Stimulated activated naive CD8-positive, alpha-beta T cell treated with anti-CD3 and anti-CD28 coated beads, Interleukin-15, Interleukin-2, amounts not matched to agents 100 ng/mL and 50 ng/mL, for 24 hours (primary cell): ENCODE data around the gene PIN1.
A peak's percentile ranks its signal among the peaks of the same experiment; 100 is the strongest.

ENCODE experiments used
- H3K27ac Mint-ChIP-seq: one replicate; pipeline ENCODE4 v1.8.0; 2021; ENCODE audit warnings: mild to moderate bottlenecking, mixed read lengths
- H3K27me3 Mint-ChIP-seq: one replicate; pipeline ENCODE4 v1.8.0; 2021; ENCODE audit warnings: mixed read lengths
- H3K36me3 Mint-ChIP-seq: one replicate; pipeline ENCODE4 v1.8.0; 2021; ENCODE audit warnings: low read depth, mixed read lengths
- H3K4me1 Mint-ChIP-seq: one replicate; pipeline ENCODE4 v1.8.0; 2021; ENCODE audit warnings: low read depth, mixed read lengths
- H3K4me3 Mint-ChIP-seq: one replicate; pipeline ENCODE4 v1.8.0; 2021; ENCODE audit warnings: mild to moderate bottlenecking, mixed read lengths
- H3K9me3 Mint-ChIP-seq: one replicate; pipeline ENCODE4 v1.8.0; 2021; ENCODE audit warnings: mixed read lengths

Gene PIN1

DNA sequence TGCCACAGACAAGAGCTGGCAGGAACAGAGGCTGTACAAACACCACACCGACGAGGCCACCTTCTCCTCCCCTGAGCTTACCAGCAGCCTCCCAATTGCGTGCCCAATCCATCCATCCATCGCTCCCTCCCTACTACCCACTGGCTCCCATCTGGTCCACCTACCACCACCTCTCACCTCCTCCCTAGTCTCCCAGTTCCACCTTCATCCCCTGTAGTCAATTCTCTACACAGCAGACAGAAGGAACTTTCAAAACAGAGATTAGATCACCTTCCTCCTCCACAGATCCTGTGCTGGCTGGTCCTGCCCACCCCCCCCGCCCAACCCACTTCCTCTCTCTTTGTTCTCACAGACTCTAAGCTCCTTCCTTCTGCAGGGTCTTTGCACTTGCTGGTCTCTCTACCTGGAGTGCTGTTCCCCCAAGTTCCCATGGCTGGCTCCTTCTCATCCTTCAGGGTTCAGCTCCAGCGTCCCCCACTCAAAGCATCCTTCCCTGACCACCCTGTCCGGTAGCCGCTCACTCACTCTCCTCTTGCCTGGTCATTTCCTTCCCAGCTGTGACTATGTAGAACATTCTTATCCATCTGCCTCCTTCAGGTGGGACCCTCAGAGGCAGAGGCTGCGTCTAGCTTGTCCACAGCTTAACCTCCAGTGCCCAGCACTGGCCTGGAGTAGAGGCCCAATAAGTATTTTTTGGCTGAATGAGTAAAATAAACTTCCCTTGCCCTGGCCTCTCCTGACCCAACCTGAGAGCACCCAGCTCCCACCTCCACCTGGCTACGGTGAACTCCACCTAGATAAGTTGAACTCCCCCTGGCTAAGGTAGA lies 23.0 kb downstream of the PIN1 start:
- no peaks in the 10 kb centered on the region for H3K9me3 Mint-ChIP-seq
- H3K36me3 Mint-ChIP-seq, result peaks cover 5% of the 10 kb centered on the region
- H3K27me3 Mint-ChIP-seq, result no peaks in the 10 kb centered on the region
- peak overlapping the region; percentile 81 for H3K27ac Mint-ChIP-seq
- H3K4me1 Mint-ChIP-seq, result peaks cover 61% of the 10 kb centered on the region
- peak overlapping the region; percentile 47 for H3K4me3 Mint-ChIP-seq

DNA sequence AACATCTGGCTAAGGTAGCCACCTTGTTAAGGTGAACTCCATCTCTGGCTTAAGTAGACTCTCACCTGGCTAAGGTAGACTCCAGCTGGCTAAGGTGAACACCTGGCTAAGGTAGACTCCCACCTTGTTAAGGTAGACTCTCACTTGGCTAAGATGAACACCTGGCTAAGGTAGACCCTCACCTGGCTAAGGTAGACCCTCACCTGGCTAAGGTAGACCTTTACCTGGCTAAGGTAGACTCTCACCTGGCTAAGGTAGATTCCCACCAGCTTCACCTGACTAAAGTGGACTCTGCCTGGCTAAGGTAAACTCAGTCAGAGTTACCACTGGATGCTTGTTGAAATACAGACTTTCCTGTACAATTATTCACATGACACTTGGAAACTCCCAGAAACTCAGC lies 23.6 kb downstream of the PIN1 start:
- H3K27ac Mint-ChIP-seq, result peak overlapping the region; percentile 81
- no peak overlapping the region for H3K4me3 Mint-ChIP-seq
- H3K9me3 Mint-ChIP-seq, result no peaks in the 10 kb centered on the region
- peaks cover 3% of the 10 kb centered on the region for H3K36me3 Mint-ChIP-seq
- H3K4me1 Mint-ChIP-seq, result peaks cover 68% of the 10 kb centered on the region
- no peaks in the 10 kb centered on the region for H3K27me3 Mint-ChIP-seq

DNA sequence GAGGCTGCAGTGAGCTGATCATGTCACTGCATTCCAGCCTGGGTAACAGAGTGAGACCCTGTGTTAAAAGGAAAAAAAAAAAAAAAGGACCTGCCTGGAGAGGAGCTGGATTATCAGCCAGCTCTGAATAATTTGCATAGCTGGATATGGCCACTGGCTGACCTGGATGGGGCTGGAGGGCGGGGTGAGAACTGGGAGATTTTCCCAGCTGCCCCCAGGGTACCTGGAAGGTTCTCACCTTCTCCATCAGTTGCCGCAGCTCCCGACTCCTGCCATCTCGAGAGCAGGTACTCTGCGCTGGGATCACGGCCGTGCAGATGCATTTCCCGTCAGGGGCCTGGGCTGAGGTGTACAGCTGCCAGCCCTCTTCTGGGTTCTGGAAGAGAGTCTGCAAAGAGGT lies 25.3 kb downstream of the PIN1 start:
- H3K27me3 Mint-ChIP-seq, result no peaks in the 10 kb centered on the region
- H3K27ac Mint-ChIP-seq, result no peak overlapping the region
- no peaks in the 10 kb centered on the region for H3K9me3 Mint-ChIP-seq
- peaks cover 75% of the 10 kb centered on the region for H3K4me1 Mint-ChIP-seq
- H3K36me3 Mint-ChIP-seq, result no peaks in the 10 kb centered on the region
- H3K4me3 Mint-ChIP-seq, result no peak overlapping the region

DNA sequence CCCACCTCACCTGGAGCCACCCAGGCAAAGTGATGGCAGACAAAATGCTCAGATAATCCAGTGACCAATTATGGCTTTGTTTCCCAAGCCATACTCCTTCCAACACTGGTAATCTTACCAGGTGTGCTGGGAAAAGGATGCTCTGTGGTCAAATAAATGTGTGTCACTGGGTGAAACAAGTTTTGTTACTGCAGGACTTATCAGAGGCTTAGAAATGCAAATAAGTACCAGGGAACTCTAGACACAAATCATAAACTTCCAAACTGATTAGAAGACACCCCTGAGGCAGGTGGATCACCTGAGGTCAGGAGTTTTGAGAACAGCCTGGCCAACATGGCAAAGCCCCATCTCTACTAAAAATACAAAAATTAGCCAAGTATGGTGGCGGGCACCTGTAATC lies 26.4 kb downstream of the PIN1 start:
- H3K27ac Mint-ChIP-seq, result no peak overlapping the region
- no peaks in the 10 kb centered on the region for H3K9me3 Mint-ChIP-seq
- no peak overlapping the region for H3K4me3 Mint-ChIP-seq
- no peaks in the 10 kb centered on the region for H3K27me3 Mint-ChIP-seq
- no peaks in the 10 kb centered on the region for H3K36me3 Mint-ChIP-seq
- peaks cover 79% of the 10 kb centered on the region for H3K4me1 Mint-ChIP-seq

DNA sequence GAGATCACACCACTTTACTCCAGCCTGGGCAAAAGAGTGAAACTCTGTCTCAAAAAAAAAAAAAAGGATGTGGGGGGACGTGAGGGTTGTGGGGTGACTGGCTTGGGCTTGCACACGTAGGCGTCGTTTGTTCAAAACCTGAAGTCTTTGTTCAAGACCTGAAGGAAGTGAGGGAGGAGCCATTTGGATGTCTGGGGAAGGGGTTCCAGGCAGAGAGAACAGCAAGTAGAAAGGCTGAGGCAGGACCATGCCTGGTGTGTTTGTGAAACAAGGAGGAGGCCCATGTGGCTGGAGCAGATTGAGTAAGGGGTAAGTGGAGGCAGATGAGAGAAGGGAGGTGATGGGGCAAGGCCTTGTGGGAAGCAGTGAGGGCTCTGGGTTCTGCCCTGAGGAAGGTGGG lies 27.8 kb downstream of the PIN1 start:
- Mint-ChIP-seq H3K27me3 (no peaks in the 10 kb centered on the region), H3K4me1 (peaks cover 70% of the 10 kb centered on the region), H3K27ac (peak overlapping the region; percentile 86), H3K9me3 (no peaks in the 10 kb centered on the region), H3K4me3 (peak overlapping the region; percentile 64), H3K36me3 (no peaks in the 10 kb centered on the region)

DNA sequence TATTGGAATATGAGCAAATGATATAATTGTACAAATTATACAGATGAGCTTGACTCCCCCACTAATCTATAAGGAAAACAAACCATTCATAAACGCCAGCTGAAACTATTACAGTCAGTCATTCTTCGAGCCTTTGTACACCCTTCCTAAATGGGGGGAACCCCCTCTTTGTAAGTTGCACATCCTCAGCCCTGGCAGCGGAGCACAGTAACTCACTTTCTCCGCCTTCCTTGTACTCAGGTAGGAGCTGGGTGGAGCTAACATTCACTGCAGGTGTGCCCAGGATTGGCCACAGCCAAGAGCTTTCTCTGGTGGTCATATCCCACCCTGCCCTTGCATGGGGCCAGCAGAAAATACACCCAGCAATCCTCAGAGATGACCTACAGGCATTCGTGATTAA lies 28.6 kb downstream of the PIN1 start:
- no peaks in the 10 kb centered on the region for H3K27me3 Mint-ChIP-seq
- H3K27ac Mint-ChIP-seq, result no peak overlapping the region
- peak overlapping the region; percentile 64 for H3K4me3 Mint-ChIP-seq
- no peaks in the 10 kb centered on the region for H3K9me3 Mint-ChIP-seq
- peaks cover 62% of the 10 kb centered on the region for H3K4me1 Mint-ChIP-seq
- H3K36me3 Mint-ChIP-seq, result no peaks in the 10 kb centered on the region

DNA sequence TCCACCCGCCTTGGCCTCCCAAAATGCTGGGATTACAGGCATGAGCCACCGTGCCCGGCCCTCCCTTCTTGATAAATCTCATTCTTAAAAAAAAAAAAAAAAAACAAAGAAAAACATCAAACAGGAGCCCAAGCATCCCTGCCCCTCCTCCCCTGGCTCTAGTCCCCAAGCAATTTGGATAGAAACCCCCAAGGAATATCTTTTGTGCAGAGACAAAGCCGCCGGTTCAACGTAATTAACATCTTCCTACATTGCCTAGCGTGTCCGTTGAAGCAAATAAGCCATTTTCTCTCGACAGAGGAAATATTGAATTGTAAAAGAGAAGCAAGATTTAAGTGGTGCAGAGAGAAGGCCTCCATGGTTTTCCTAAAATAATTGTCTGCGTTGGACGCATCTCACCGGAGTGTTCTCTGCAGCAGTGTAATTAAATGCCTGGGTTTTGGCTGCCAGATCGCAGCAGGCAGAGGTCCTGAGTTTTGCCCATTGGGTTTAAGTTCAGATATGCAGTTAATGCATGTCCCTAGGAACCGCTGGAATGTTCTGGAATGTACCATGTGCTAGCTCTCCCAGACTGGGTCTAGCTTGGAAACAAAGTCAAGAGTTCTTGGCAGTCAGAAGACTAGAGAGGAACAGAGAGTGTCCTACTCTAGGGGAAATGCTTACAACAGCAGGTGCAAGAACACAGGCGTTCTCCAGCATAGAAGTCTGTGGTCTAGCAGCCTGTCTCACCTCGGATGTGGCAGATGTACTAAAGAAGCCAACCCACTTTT lies 30.8 kb downstream of the PIN1 start:
- Mint-ChIP-seq H3K27me3 (no peaks in the 10 kb centered on the region), H3K9me3 (no peaks in the 10 kb centered on the region), H3K4me3 (no peak overlapping the region), H3K4me1 (peaks cover 43% of the 10 kb centered on the region), H3K36me3 (no peaks in the 10 kb centered on the region), H3K27ac (no peak overlapping the region)

DNA sequence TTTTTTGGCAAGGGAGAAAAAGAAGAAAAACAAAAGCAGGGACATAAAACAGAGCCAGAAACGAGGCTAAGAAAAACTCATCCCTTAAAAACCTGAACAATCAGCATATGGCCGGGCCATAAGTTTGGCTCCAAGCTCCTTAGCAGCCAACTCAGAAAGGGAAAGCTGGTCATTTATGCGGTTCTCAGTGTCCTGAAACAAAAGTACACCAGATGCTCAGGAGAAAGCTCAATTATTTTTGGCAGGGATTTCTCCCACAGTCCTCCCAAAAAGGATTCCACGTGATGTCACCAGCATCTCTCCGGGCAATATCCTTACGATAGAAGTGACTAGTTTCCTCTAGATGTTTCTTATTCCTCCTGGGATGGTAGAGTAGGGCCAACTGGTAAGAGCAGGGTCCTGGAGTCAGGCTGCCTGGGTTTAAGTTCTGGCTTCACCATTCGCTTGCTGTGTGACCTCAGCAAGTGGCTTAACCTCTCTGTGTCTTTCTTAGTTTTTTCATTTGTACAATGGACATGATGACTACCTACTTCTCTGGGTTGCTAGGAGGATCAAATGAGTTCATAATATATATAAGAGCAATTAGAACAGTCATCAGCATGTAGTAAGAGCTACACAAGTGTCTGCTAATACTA lies 34.0 kb downstream of the PIN1 start:
- Mint-ChIP-seq H3K9me3 (no peaks in the 10 kb centered on the region), H3K4me1 (peaks cover 19% of the 10 kb centered on the region), H3K4me3 (no peak overlapping the region), H3K27me3 (no peaks in the 10 kb centered on the region), H3K27ac (no peak overlapping the region), H3K36me3 (no peaks in the 10 kb centered on the region)

DNA sequence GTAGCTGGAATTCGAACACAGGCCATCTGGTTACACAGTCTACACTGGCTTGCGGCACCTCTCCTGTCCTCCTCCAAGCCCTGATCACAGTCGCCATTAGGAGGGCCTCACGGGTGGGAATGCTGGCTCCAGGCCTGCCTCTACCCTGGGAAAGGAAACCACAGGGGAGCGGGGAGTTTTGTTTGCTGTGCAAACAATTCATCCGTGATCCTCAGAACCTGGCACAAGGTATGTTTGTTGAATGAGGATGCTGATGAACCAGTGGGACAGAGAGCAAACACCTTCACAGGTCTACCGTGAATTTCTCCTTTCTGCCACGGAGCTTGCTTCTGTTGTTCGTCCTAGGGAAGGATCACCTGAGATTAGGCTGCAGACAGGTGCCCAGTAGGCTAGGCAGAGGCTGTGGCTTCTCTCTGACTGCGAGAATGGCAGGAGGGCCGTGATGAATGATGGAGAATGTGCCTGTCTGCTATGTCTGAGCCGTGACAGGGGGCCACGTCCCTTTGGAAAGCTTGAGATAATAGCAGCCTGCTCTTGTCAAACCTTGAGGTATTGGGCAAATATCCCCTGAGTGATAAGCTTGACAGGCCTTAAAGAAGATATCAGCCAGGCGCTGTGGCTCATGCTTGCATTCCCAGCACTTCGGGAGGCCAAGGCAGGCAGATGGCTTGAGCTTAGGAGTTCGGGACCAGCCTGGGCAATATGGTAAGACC lies 36.7 kb downstream of the PIN1 start:
- Mint-ChIP-seq H3K4me1 (peaks cover 3% of the 10 kb centered on the region), H3K27ac (no peak overlapping the region), H3K4me3 (no peak overlapping the region), H3K36me3 (no peaks in the 10 kb centered on the region), H3K27me3 (no peaks in the 10 kb centered on the region), H3K9me3 (no peaks in the 10 kb centered on the region)

DNA sequence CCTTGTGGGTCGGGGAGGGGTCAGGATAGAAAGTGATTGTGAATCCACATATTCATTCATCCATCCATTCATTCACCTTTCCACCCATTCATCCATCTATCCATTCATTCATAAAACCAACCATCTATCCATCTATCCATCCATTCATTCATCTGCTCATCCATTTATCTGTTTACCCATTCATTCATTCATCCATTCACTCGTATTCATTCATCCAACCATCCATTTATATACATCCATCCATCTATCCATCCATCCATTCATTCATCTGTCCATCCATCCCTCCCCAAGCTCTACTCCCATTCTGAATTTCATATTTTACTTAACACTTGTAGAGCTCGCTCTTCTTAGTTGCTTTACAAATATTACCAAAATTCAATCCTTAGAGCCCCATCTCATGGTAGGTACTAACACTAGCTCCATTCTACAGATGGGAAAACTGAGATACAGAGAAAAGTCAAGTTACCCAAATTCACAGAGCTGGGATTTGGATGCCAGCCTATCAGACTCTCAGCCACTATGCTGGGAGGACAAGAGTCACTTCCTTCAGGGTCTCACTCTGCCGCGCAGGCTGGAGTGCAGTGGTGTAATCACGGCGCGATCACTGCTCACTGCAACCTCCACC lies 37.6 kb downstream of the PIN1 start:
- Mint-ChIP-seq H3K27ac (no peak overlapping the region), H3K27me3 (no peaks in the 10 kb centered on the region)

DNA sequence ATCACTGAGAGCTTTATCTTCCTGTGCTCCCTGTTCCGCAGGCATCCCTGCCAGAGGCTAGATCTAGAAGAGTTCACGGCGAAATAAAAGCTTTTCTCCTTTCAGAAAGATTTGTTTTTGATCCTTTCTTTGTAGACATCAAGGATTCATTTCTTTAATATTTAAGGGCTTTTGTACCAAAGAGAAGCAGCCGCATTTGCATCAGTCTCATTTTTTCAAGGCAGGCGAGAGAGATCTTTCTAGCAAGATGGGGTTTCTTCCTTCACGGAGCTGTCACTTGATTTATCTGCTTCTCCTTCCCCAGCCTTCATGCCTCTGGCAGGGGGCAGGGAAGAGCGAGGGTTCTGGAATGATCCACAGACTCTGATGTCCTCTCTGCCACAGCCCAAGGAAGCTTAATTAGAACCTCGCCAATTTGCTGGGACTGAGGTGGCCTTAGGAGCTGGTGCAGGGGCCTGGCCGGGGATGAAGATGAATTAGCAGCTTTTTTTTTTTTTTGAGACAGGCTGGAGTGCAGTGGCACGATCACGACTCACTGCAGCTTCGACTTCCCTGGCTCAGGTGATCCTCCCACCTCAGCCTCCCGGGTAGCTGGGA lies 40.0 kb downstream of the PIN1 start:
- H3K27me3 Mint-ChIP-seq, result no peaks in the 10 kb centered on the region
- H3K4me3 Mint-ChIP-seq, result no peak overlapping the region
- no peak overlapping the region for H3K27ac Mint-ChIP-seq
- H3K4me1 Mint-ChIP-seq, result no peaks in the 10 kb centered on the region
- H3K9me3 Mint-ChIP-seq, result no peaks in the 10 kb centered on the region
- H3K36me3 Mint-ChIP-seq, result no peaks in the 10 kb centered on the region

More for the DNA sequence above, 37.6 kb downstream of the PIN1 start:
- H3K9me3 Mint-ChIP-seq, result no peaks in the 10 kb centered on the region
- H3K36me3 Mint-ChIP-seq, result no peaks in the 10 kb centered on the region
- H3K4me1 Mint-ChIP-seq, result no peaks in the 10 kb centered on the region
- H3K4me3 Mint-ChIP-seq, result no peak overlapping the region

DNA sequence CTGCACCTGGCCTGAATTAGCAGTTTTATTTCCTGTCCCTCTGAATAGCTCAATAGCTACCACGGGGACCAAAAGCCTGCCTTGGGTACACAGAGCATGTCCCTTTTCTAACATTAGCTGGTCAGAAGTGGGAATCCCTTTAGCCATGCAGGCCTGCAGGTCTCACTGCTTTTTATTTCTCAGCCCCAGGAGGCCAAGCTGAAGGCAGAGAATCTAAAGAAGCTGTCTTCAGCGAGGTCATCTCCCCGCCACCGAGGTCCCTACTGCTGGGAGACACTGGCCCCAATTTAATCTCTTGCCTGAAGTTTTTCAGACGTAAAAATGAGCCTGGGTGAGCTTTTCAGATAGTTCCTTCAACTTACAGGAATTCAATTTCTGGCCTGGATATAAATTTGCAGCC lies 40.7 kb downstream of the PIN1 start:
- H3K27me3 Mint-ChIP-seq, result no peaks in the 10 kb centered on the region
- no peaks in the 10 kb centered on the region for H3K9me3 Mint-ChIP-seq
- H3K4me1 Mint-ChIP-seq, result no peaks in the 10 kb centered on the region
- H3K4me3 Mint-ChIP-seq, result no peak overlapping the region
- no peak overlapping the region for H3K27ac Mint-ChIP-seq
- H3K36me3 Mint-ChIP-seq, result no peaks in the 10 kb centered on the region

DNA sequence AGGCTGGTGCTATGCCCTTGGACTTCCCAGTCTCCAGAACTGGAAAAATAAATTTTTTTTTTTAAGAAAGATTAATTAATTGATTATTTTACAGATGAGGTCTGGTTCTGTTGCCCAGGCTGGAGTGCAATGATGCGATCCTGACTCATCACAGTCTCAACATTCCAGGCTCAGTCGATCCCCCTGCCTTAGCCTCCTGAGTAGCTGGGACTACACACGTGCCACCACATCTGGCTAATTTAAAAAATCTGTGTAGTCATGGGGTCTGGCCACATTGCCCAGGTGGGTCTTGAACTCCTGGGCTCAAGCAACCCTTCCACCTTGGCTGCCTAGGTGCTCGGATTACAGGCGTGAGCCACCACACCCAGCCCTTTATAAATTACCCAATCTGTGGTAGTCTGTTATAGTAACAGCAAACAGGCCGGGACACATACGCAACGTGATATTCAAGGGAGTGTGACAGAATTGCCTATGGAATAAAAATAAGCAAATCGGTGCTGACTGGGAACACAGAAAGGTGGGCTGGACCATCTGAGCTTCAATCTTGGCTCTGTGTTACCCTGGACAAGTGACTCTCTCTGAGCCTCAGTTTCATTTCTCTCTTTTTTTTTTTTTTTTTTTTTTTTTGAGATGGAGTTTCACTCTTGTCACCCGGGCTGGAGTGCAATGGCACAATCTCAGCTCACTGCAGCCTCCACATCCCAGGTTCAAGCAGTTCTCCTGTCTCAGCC lies 42.8 kb downstream of the PIN1 start:
- Mint-ChIP-seq H3K4me3 (no peak overlapping the region), H3K36me3 (no peaks in the 10 kb centered on the region), H3K4me1 (no peaks in the 10 kb centered on the region), H3K27me3 (no peaks in the 10 kb centered on the region), H3K9me3 (no peaks in the 10 kb centered on the region), H3K27ac (no peak overlapping the region)
